Gastroesophageal sphincter (tissue), 3 donors: ENCODE measurements around the gene ACTN4.

Source experiments
- CTCF ChIP-seq, 4 experiments: fragments of 200-600 bp in 2 of 4; fragments of 450-650 bp in 2 of 4; sonication (generic) in 1 of 4; IDR thresholded peaks; one replicate each; pipeline ENCODE4 v1.5.1; 2017 to 2019; ENCODE audit warnings: antibody characterized with exemption in 4 of 4, mild to moderate bottlenecking in 2 of 4, moderate library complexity in 2 of 4
- EP300 ChIP-seq: sonication (generic); formaldehyde crosslinking; IDR thresholded peaks from one replicate; pipeline ENCODE4 v1.6.1; 2017; ENCODE audit warnings: antibody characterized with exemption, mild to moderate bottlenecking
- POLR2A ChIP-seq, 2 donors: fragments of 450-650 bp; IDR thresholded peaks; one replicate each; pipeline ENCODE4 v1.6.1; 2017; ENCODE audit warnings: antibody characterized with exemption in 2 of 2, mild to moderate bottlenecking in 2 of 2, moderate library complexity in 1 of 2
- POLR2AphosphoS5 ChIP-seq: sonication (generic); formaldehyde crosslinking; IDR thresholded peaks from one replicate; pipeline ENCODE4 v1.6.1; 2017; ENCODE audit warnings: antibody characterized with exemption

DNA sequence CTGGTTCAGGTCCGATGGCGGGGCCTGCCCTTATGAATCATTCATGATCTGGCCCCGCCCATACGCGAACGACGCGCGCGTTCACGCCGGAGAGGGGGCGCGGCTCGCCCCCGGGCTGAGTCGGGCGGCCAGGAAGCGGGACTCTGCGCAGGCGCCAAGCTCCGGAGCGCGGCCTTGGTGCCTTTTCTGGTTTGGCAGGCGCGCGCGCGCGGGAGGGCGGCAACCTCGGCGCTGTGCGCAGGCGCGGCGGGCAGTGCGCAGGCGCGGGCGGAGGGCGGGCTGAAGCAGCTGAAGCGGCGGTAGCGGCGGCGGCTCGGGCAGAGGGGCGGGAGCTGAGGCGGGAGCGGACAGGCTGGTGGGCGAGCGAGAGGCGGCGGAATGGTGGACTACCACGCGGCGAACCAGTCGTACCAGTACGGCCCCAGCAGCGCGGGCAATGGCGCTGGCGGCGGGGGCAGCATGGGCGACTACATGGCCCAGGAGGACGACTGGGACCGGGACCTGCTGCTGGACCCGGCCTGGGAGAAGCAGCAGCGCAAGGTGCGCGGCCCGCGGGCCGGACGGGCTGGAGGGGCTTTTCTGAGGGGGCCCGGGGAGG, at the start of gene ACTN4:
- TF ChIP-seq CTCF (IDR thresholded peaks at IDR 0.05) (peak in 1 of 4 experiments; percentile 12), POLR2AphosphoS5 (peak; percentile 100), POLR2A (IDR thresholded peaks at IDR 0.05) (peak; percentile 99 to 100), EP300 (no peak)
